GM21515 (cell line): Measurements from ENCODE around the gene KRTAP10-10.
"Not testable (repeated sequence)": the region's sequence is repeated elsewhere in the genome, so short reads cannot be mapped to it uniquely, and the experiment has no call there.

Experiments used
- ATAC-seq: cut with Tn5 transposase; IDR thresholded peaks from one replicate; pipeline ENCODE4 v1.9.1; 2021; ENCODE audit not compliant: unreplicated experiment

The KRTAP10-10 gene

DNA sequence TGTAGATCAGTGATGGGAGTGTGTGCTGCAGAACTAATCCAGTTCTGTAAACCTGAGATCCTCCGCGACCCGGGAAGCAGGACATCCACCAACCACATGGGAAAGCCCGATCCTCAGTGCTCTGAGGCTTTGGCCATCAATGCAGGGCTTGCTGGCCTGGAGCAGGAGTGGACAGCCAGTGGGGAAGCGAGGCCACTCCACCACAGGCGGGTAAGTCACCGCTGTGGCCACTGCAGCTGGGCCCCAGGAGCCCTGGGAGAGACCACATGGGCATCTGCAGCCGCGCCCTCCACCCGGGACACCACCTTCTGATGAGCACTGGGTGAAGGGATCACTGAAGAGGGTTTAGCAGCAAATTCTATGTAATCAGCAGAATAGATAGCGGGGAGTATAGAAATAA, 44.0 kb downstream of the KRTAP10-10 start:
- no peak for ATAC-seq

DNA sequence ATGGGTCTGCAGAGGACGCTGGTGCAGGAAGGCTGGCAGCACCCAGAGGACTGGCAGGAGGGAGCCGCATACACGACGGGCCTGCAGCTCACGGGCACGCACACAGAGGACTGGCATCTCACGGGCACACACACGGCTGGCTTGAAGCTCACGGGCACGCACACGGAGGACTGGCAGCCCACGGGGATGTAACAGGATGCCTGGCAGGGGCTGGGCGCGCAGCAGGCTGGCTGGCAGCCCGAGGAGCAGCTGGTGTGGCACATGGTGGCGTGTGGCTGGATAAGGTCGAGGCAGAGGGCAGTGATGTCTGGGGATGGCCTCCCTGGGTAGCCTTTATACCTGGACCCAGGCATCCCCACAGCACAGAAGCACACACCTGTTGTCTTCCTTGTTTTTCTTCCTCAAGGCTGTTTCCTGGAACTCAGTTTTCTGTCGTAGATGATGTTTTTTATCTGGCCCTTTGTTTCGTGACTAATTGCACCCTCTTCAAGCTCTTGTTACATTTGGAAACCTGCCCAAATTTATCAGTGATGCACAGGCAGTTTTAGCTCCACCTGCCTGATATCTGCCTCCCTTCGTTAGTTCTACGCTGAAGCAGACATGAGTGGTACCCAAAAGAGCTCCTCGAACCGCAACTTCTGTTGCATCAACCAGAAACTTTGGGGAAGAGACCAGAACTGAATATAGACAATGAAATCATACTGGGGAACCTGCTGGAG, 44.9 kb downstream of the KRTAP10-10 start, which contains the start of gene KRTAP12-1:
Gene KRTAP12-1 (minus strand): TSS at position 303 of the 719 bp plus-strand sequence. CDS start 40 bp downstream, at position 263.
- ATAC-seq: no peak

DNA sequence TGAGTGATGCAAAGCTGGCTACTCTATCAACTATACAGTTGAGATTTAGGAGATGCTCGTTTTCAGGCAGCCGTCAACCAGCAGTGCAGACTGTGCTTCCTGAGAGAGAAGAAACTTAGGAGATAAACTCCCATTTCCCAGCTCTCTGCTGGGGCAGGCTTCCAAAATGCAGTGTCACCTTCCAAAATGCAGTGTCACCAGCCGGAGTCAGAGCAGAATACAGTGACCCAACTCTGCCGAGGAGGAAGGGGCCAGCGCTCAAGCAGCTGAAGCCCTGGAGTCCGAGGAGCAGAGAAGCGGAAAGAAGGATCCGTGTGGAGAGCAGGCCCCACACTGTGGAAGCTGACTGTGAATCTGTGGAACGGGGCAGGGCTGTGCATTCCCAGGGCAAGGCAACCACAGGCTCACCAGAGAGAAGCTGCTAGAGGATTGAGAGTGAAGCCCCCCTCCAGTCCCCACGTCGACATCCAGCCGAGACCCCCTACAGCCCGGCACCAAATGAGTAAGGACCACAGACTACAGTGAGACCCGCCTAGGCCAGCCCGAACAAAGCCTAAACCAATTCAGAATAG, 45.5 kb downstream of the KRTAP10-10 start:
- no peak for ATAC-seq

DNA sequence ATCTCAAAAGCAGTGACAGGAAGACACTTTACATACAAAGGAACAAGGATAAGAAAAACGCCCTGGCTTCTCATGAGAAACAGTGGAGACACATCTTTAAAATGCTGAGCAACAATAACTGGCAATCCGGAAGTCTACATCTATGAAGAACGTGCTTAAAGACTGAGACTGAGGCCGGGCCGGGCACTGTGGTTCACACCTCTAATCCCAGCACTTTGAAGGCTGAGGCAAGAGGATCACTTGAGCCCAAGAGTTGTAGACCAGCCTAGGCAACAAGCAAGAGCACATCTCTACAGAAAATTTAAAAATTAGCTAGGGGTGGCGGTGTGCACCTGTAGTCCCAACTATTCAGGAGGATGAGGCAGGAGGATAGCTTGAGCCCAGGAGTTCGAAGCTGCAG, 46.9 kb downstream of the KRTAP10-10 start:
- no peak for ATAC-seq

DNA sequence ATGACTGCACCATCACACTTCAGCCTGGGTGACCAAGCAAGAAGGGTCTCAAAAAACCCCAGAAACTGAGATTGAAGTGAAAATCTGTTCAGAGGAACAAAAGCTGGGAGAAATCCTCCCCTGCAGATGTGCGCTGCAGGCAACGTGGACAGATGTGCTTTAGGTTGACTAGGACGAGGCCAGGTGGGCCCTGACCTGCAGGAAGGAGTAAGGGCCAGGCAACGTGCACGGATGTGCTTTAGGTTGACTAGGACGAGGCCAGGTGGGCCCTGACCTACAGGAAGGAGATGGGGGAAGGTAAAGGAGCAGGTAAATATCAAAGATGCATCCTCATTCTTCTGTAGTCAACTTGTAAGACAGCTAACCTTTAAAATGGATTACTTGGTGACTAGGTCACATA, 47.3 kb downstream of the KRTAP10-10 start:
- ATAC-seq: no peak

DNA sequence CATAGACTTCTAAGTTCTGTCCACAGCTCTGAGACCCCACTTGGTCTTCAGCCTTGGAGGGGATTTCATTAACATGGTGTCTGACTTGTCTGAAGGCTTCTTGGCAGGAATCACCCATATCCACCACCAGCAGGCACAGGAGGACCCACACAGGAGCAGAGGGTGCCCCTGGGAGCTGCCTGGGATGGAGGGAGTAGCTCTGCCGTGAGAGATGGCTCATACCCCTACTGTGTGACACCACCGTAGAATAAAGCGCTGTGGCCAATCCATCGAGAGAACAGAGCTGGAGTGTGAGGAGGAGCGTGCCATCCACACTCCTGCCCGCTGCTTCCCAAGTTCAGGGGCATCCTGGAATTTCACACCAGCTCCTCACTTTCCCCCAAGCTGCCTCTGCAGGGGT, 47.9 kb downstream of the KRTAP10-10 start:
- ATAC-seq: not testable (repeated sequence)

DNA sequence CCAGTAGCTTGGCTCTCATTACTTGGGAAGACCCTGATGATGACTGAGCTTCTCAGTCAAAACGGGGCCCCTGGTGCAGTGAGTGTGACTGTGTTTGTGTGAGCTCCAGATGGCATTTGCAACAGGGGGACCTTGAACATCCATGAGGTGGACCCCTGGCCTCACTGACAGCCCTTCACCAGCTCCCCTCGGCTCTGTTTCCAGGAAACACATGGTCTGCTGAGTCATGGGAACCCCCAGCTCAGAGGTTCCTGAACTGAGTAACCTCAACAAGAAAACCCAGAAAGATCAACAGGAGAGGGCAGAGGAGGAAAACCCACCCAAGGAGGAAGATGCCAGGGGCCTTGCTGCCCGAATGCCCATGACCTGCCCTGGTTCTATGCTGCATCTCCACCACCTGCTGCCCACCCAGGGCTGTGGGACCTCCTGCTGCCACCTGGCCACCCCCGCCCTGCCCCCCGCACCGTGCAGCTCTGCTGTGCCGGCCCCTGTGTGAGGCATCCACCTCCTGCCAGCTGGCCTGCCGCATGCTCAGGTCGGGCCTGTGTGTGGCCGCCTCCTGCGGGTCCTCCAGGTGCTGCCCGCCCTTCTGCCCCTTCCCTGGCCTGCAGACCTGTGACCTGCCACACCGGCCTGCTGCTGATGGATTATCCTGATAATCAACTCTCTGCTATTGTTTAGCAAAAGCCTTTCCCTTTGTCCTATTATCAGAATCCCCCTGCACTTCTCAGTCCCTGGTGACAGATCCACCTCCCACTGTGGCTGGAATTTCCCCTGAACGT, 49.0 kb downstream of the KRTAP10-10 start:
- ATAC-seq: no peak

DNA sequence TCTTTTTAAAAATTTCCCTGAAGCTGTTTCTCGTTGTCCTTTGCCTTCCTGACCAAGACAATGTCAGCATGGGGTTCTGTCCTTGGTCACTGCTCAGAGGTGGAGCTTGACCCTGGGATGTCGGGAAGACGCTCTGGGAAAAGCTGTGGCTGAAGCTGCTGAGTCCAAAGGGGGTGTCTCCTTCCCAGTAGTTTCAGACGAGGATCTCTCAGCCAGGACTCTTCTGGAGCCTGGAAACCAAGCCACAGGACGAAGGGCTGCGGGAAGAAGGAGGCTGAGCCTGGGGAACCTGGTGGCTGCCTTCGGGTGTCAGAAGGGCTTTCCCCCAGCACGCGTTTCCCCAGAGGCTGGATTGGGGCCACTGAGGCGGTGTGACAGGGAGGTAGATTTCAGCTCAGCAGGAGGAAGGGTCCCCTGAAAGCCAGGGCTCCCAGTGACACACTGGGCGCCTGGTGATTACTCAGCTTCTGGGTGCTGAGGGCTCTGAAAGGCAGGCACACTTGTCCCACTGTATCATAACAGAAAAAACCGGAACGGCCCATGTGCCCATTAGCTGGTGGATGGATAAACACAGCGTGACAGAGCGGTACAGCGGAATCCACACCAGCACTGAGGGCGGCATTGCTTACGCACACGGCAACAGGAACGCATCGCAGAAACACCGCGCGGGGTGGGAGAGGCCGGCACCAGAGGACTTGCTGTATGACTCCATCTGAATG, 49.8 kb downstream of the KRTAP10-10 start:
- ATAC-seq: no peak

DNA sequence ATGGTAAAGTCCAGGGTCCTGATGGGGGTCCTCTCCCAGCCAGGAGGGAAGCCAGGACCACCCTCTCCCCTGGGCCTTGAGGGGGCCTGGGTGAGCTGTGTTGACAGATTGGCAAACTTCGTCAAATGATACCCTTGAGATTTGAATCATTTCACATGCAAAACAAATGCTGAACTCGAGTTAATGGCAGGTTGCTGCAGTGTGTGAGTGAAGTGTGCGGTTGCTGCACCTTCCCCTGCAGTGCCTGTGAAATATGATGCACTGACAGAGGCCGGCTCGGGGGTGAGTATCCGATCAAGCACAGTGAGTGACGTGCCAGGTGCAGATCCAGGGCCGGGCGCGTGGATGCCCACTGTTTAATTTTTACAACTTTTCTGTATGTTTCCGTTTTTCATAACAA, 50.5 kb downstream of the KRTAP10-10 start:
- no peak for ATAC-seq
